Measurements from ENCODE around the gene PDE11A. TPM values are rescaled to one million over a fixed set of nuclear protein-coding genes. Genes with fewer than 3 reads are reported as not detected.

Gene PDE11A
- polyA plus RNA-seq, 6 donors from 2014 or later = not detected

DNA sequence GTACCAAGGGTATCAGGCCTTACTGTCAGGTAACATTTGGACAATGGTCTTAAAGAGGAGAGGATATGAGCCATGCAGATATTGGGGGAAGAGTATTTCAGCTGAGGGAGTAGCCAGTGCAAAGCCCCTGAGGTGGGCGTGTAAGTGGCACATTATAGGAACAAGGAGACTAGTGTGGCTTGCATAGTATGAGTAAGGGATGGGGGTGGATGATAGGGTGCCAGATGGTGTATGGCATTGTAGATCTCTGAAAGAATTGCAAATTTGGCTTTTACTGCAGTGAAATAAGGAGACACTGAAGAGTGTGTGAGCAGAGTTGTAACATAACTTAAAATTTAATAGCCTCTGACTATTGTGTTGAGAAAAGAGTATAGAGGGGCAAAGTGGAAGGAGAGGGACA is 244.0 kb downstream of the PDE11A start:
- Mint-ChIP-seq H3K4me3 (no peak overlapping the region), H3K4me1 (no peaks in the 10 kb centered on the region), H3K9me3 (peaks cover 0 to 5% (median 2%) of the 10 kb centered on the region in 7 donors), H3K27me3 (peaks cover 5 to 13% (median 12%) of the 10 kb centered on the region in 3 donors), H3K36me3 (no peaks in the 10 kb centered on the region), H3K27ac (no peak overlapping the region)
- no peak for ATAC-seq (ENCODE audit: low read depth in 2 of 2)
- DNase-seq = no peak

DNA sequence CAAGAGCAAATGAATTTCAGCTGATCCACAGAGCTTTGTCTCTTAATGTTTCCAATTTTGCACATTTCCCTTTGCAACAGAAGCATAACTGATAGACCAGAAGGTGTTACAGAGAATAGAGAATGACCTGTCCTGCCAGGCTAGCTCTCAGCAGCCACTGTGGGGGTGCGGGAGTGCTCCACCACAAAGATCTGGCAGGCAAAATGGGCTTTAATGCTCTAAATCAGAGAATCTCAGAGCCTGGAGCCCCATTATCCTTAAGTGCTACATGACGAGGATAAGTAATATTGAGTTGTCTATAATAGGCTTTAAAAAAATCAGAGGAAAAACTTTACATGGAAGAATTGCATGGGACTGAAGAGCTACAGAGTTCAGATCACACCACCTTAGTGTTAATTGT is 245.7 kb downstream of the PDE11A start:
- Mint-ChIP-seq H3K27me3 (peaks cover 0 to 16% (median 14%) of the 10 kb centered on the region in 3 donors), H3K4me1 (no peaks in the 10 kb centered on the region), H3K36me3 (no peaks in the 10 kb centered on the region), H3K4me3 (no peak overlapping the region), H3K27ac (no peak overlapping the region), H3K9me3 (peaks cover 0 to 4% (median 0%) of the 10 kb centered on the region in 7 donors)
- ATAC-seq (ENCODE audit: low read depth in 2 of 2) (no peak), DNase-seq (no peak)

DNA sequence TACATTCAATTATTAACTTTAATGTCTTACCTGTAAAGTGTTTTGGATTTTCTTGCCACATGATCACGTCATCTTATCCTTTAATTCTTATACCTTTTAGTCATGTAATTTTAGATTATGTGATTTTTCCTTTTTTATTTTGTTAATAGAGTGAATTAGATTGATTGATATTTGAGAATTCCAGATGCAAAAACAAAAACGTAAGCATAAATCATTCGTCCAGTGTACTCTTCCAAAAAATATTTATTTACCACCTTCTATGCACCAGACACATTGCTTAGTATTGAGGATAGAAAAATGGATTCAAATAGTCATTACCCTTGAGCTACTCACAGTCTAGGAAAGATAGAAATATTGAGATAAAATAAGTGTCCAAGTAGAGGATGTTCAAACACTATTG is 249.6 kb downstream of the PDE11A start:
- H3K4me1 Mint-ChIP-seq = no peaks in the 10 kb centered on the region
- peaks cover 0 to 4% (median 0%) of the 10 kb centered on the region in 7 donors for H3K9me3 Mint-ChIP-seq
- H3K27me3 Mint-ChIP-seq = peaks cover 0 to 17% (median 16%) of the 10 kb centered on the region in 3 donors
- no peak overlapping the region for H3K4me3 Mint-ChIP-seq
- no peak overlapping the region for H3K27ac Mint-ChIP-seq
- DNase-seq (no peak), ATAC-seq (ENCODE audit: low read depth in 2 of 2) (no peak)
- H3K36me3 Mint-ChIP-seq = no peaks in the 10 kb centered on the region

DNA sequence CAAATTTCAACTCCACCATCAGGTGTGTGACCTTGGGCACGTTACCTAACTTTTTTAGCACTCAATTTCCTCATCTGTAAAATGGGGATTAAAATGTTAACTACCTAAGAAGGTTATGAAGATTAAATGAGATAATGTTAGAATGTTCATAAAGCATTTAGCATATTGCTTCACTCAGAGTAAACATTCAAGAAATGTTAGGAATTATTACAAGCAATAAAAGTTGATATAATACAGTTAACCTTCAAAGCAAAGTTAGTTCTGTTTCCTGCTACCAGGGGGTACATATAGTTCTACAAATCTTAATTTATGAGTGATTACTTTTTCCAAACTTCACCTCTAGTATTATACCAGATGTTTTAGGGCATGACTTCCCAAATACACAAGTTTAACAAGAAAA is 254.2 kb downstream of the PDE11A start:
- DNase-seq = no peak
- no peak overlapping the region for H3K4me3 Mint-ChIP-seq
- H3K9me3 Mint-ChIP-seq = no peaks in the 10 kb centered on the region
- H3K27ac Mint-ChIP-seq = no peak overlapping the region
- no peaks in the 10 kb centered on the region for H3K4me1 Mint-ChIP-seq
- ATAC-seq (ENCODE audit: low read depth in 2 of 2) = no peak
- no peaks in the 10 kb centered on the region for H3K36me3 Mint-ChIP-seq
- peaks cover 7 to 20% (median 10%) of the 10 kb centered on the region in 3 donors for H3K27me3 Mint-ChIP-seq

GRCh38 chr2:177817300-177817699 is 255.3 kb downstream of the PDE11A start:
- Mint-ChIP-seq H3K4me3 (no peak overlapping the region), H3K27me3 (peaks cover 7 to 20% (median 8%) of the 10 kb centered on the region in 3 donors), H3K4me1 (no peaks in the 10 kb centered on the region), H3K27ac (no peak overlapping the region), H3K36me3 (no peaks in the 10 kb centered on the region), H3K9me3 (no peaks in the 10 kb centered on the region)
- DNase-seq = no peak
- ATAC-seq (ENCODE audit: low read depth in 2 of 2) = no peak

GRCh38 chr2:177816766-177817165 is 255.8 kb downstream of the PDE11A start:
- Mint-ChIP-seq H3K27ac (no peak overlapping the region), H3K9me3 (no peaks in the 10 kb centered on the region), H3K36me3 (no peaks in the 10 kb centered on the region), H3K4me3 (no peak overlapping the region), H3K27me3 (peaks cover 7 to 20% (median 8%) of the 10 kb centered on the region in 3 donors), H3K4me1 (no peaks in the 10 kb centered on the region)
- ATAC-seq (ENCODE audit: low read depth in 2 of 2) (no peak), DNase-seq (no peak)

GRCh38 chr2:177812713-177813396 is 259.7 kb downstream of the PDE11A start:
- H3K4me1 Mint-ChIP-seq = no peaks in the 10 kb centered on the region
- DNase-seq = no peak
- peaks cover 4 to 20% (median 8%) of the 10 kb centered on the region in 3 donors for H3K27me3 Mint-ChIP-seq
- H3K27ac Mint-ChIP-seq = no peak overlapping the region
- no peak for ATAC-seq (ENCODE audit: low read depth in 2 of 2)
- H3K9me3 Mint-ChIP-seq = peaks cover 0 to 3% (median 0%) of the 10 kb centered on the region in 7 donors
- no peak overlapping the region for H3K4me3 Mint-ChIP-seq
- H3K36me3 Mint-ChIP-seq = no peaks in the 10 kb centered on the region

DNA sequence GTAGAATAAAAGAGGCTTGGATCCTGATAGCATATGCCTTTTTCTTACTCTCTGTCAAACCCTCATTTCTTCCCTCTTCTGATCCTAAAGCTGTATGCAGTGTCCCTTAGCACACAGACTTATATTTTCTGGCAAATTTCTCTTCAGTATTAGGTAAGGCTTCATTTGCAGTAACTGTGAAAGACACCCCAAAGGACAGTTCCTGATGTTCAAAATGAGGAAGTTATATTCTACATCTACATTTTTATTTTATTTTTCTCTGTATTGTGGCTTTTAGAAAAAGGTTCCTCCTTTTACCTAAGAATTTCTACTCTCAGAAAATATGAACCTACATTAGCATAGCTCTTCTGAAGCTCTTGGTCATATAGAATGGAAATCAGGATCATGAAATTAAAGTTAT is 261.7 kb downstream of the PDE11A start:
- Mint-ChIP-seq H3K36me3 (no peaks in the 10 kb centered on the region), H3K4me1 (no peaks in the 10 kb centered on the region), H3K27me3 (peaks cover 4 to 15% (median 8%) of the 10 kb centered on the region in 3 donors), H3K27ac (no peak overlapping the region), H3K9me3 (peaks cover 0 to 9% (median 5%) of the 10 kb centered on the region in 7 donors), H3K4me3 (no peak overlapping the region)
- ATAC-seq (ENCODE audit: low read depth in 2 of 2) = no peak
- no peak for DNase-seq

- Mint-ChIP-seq H3K4me1 (no peaks in the 10 kb centered on the region), H3K9me3 (peaks cover 0 to 15% (median 9%) of the 10 kb centered on the region in 7 donors), H3K27ac (peak overlapping the region in 1 of 6 donors; percentile 2), H3K4me3 (no peak overlapping the region), H3K36me3 (no peaks in the 10 kb centered on the region), H3K27me3 (peaks cover 0 to 8% (median 4%) of the 10 kb centered on the region in 3 donors)
- ATAC-seq (ENCODE audit: low read depth in 2 of 2) = no peak
- no peak for DNase-seq
Measured at GRCh38 chr2:177808984-177809809, 263.4 kb downstream of the PDE11A start.

GRCh38 chr2:177806025-177806424 is 266.6 kb downstream of the PDE11A start:
- Mint-ChIP-seq H3K36me3 (no peaks in the 10 kb centered on the region), H3K27ac (no peak overlapping the region), H3K9me3 (peaks cover 0 to 21% (median 9%) of the 10 kb centered on the region in 7 donors), H3K4me1 (no peaks in the 10 kb centered on the region), H3K27me3 (peaks cover 4 to 11% (median 10%) of the 10 kb centered on the region in 3 donors), H3K4me3 (no peak overlapping the region)
- ATAC-seq (ENCODE audit: low read depth in 2 of 2) = no peak
- DNase-seq = no peak

- Mint-ChIP-seq H3K27me3 (peaks cover 11 to 20% (median 19%) of the 10 kb centered on the region in 3 donors), H3K4me1 (no peaks in the 10 kb centered on the region), H3K36me3 (no peaks in the 10 kb centered on the region), H3K9me3 (peaks cover 0 to 7% (median 1%) of the 10 kb centered on the region in 7 donors), H3K4me3 (no peak overlapping the region), H3K27ac (no peak overlapping the region)
- DNase-seq (no peak), ATAC-seq (ENCODE audit: low read depth in 2 of 2) (no peak)
Measured at GRCh38 chr2:177799531-177799930, 273.0 kb downstream of the PDE11A start.

- H3K4me1 Mint-ChIP-seq = no peaks in the 10 kb centered on the region
- no peaks in the 10 kb centered on the region for H3K9me3 Mint-ChIP-seq
- ATAC-seq (ENCODE audit: low read depth in 2 of 2) (no peak), DNase-seq (no peak)
- H3K36me3 Mint-ChIP-seq = no peaks in the 10 kb centered on the region
- no peak overlapping the region for H3K27ac Mint-ChIP-seq
- no peak overlapping the region for H3K4me3 Mint-ChIP-seq
- H3K27me3 Mint-ChIP-seq = peaks cover 0 to 16% (median 9%) of the 10 kb centered on the region in 3 donors
Measured at GRCh38 chr2:177797808-177798207, 274.8 kb downstream of the PDE11A start.

GRCh38 chr2:177796654-177797415 is 275.7 kb downstream of the PDE11A start:
- DNase-seq = no peak
- H3K9me3 Mint-ChIP-seq = no peaks in the 10 kb centered on the region

More at GRCh38 chr2:177796654-177797415, 275.7 kb downstream of the PDE11A start:
- Mint-ChIP-seq H3K27ac (peak overlapping the region in 1 of 6 donors; percentile 77), H3K27me3 (peaks cover 0 to 16% (median 9%) of the 10 kb centered on the region in 3 donors), H3K4me3 (no peak overlapping the region), H3K4me1 (no peaks in the 10 kb centered on the region), H3K36me3 (no peaks in the 10 kb centered on the region)
- no peak for ATAC-seq (ENCODE audit: low read depth in 2 of 2)

Measured in naive B cell (primary cell).